GM18505 (cell line): ENCODE data around the gene RDH8.

Experiments used
- ATAC-seq: cut with Tn5 transposase; IDR thresholded peaks from one replicate; pipeline ENCODE4 v1.9.1; 2021; ENCODE audit not compliant: unreplicated experiment
- POLR2A ChIP-seq: IDR thresholded peaks from 4 replicates; pipeline ENCODE4 v1.6.1; 2011; ENCODE audit warnings: borderline replicate concordance; ENCODE audit not compliant: insufficient read depth, insufficient read length; ENCODE audit errors: extremely low read depth

The RDH8 gene

GRCh38 chr19:9991425-9992191 lies 21.7 kb upstream of the RDH8 start:
- TF ChIP-seq POLR2A, result no peak
- no peak for ATAC-seq

- no peak for ATAC-seq
- TF ChIP-seq POLR2A, result no peak
These were observed 18.2 kb upstream of the RDH8 start for GRCh38 chr19:9995084-9995483.

GRCh38 chr19:9995999-9996398 lies 17.3 kb upstream of the RDH8 start:
- ATAC-seq, result no peak
- no peak for TF ChIP-seq POLR2A

GRCh38 chr19:9996541-9996940 lies 16.7 kb upstream of the RDH8 start:
- no peak for ATAC-seq
- no peak for TF ChIP-seq POLR2A

GRCh38 chr19:10000171-10000826 lies 13.0 kb upstream of the RDH8 start:
- TF ChIP-seq POLR2A, result no peak
- no peak for ATAC-seq

GRCh38 chr19:10001899-10002298 lies 11.4 kb upstream of the RDH8 start:
- no peak for TF ChIP-seq POLR2A
- no peak for ATAC-seq

- ATAC-seq, result no peak
- no peak for TF ChIP-seq POLR2A
These were observed 10.0 kb upstream of the RDH8 start for GRCh38 chr19:10003271-10003670.

- no peak for TF ChIP-seq POLR2A
- ATAC-seq, result no peak
These were observed 8.7 kb upstream of the RDH8 start for GRCh38 chr19:10004617-10005016.

- no peak for ATAC-seq
- no peak for TF ChIP-seq POLR2A
These were observed 7.5 kb upstream of the RDH8 start for GRCh38 chr19:10005632-10006334.

GRCh38 chr19:10006335-10006708 lies 7.0 kb upstream of the RDH8 start:
- no peak for ATAC-seq
- TF ChIP-seq POLR2A, result no peak

GRCh38 chr19:10006752-10007323 lies 6.4 kb upstream of the RDH8 start:
- no peak for ATAC-seq
- TF ChIP-seq POLR2A, result no peak

GRCh38 chr19:10007371-10008183 lies 5.7 kb upstream of the RDH8 start:
- no peak for ATAC-seq
- no peak for TF ChIP-seq POLR2A
